Astrocyte (in vitro differentiated cells and primary cell): ENCODE results near the gene COX4I2. TPM values are rescaled to one million over a fixed set of nuclear protein-coding genes. Genes with fewer than 3 reads are reported as not detected.

Experiments used
- DNase-seq: peaks from one replicate; pipeline ENCODE4 v3.0.0-alpha.2; 2010; ENCODE audit warnings: low read depth
- FAIRE-seq: peaks from 2 replicates; lab custom pipeline; 2011; peaks lifted over from hg19 to GRCh38; lab: Jason Lieb, UNC
- H2AFZ ChIP-seq: 2 replicates; pipeline ENCODE4 v1.6.0; 2012; ENCODE audit warnings: low read depth, low read length, inconsistent platforms
- H3K27ac ChIP-seq: 2 replicates; pipeline ENCODE4 v1.5.1; 2011; ENCODE audit warnings: low read depth, low read length, inconsistent platforms
- H3K27me3 ChIP-seq: 2 replicates; pipeline ENCODE4 v1.6.0; 2011; ENCODE audit warnings: low read length, inconsistent platforms; ENCODE audit not compliant: insufficient read depth
- H3K36me3 ChIP-seq: 2 replicates; pipeline ENCODE4 v1.5.1; 2011; ENCODE audit warnings: low read length, inconsistent platforms; ENCODE audit not compliant: insufficient read depth
- H3K4me1 ChIP-seq: 2 replicates; pipeline ENCODE4 v1.5.1; 2011; ENCODE audit warnings: low read length, inconsistent platforms; ENCODE audit not compliant: insufficient read depth
- H3K4me2 ChIP-seq: 2 replicates; pipeline ENCODE4 v1.6.0; 2012; ENCODE audit warnings: low read length, inconsistent platforms
- H3K4me3 ChIP-seq: 2 replicates; pipeline ENCODE4 v1.5.1; 2011; ENCODE audit warnings: low read depth, mild to moderate bottlenecking, low read length, inconsistent platforms; ENCODE audit not compliant: insufficient read depth
- H3K79me2 ChIP-seq: 2 replicates; pipeline ENCODE4 v1.6.0; 2012; ENCODE audit warnings: mild to moderate bottlenecking, low read length, inconsistent platforms; ENCODE audit not compliant: insufficient read depth
- H3K9ac ChIP-seq: 2 replicates; pipeline ENCODE4 v1.6.0; 2012; ENCODE audit warnings: mild to moderate bottlenecking, low read length, inconsistent platforms
- H3K9me3 ChIP-seq: 2 replicates; pipeline ENCODE4 v1.5.1; 2012; ENCODE audit warnings: low read depth, mild to moderate bottlenecking, low read length, inconsistent platforms; ENCODE audit not compliant: insufficient read depth
- H4K20me1 ChIP-seq: 2 replicates; pipeline ENCODE4 v1.6.0; 2012; ENCODE audit warnings: low read length, inconsistent platforms; ENCODE audit not compliant: insufficient read depth
- H3K27ac Mint-ChIP-seq: one replicate; pipeline ENCODE4 v1.8.0; 2021; ENCODE audit warnings: mild to moderate bottlenecking, mixed read lengths; ENCODE audit not compliant: unreplicated experiment
- H3K27me3 Mint-ChIP-seq: one replicate; pipeline ENCODE4 v1.8.0; 2021; ENCODE audit warnings: low read depth, mixed read lengths; ENCODE audit not compliant: unreplicated experiment
- H3K36me3 Mint-ChIP-seq: one replicate; pipeline ENCODE4 v1.8.0; 2021; ENCODE audit warnings: low read depth, mixed read lengths; ENCODE audit not compliant: unreplicated experiment
- H3K4me1 Mint-ChIP-seq: one replicate; pipeline ENCODE4 v1.8.0; 2021; ENCODE audit warnings: low read depth, mixed read lengths; ENCODE audit not compliant: unreplicated experiment
- H3K4me3 Mint-ChIP-seq: one replicate; pipeline ENCODE4 v1.8.0; 2021; ENCODE audit warnings: mild to moderate bottlenecking, moderate library complexity, mixed read lengths; ENCODE audit not compliant: unreplicated experiment
- H3K9me3 Mint-ChIP-seq: one replicate; pipeline ENCODE4 v1.8.0; 2021; ENCODE audit warnings: mild to moderate bottlenecking, mixed read lengths; ENCODE audit not compliant: unreplicated experiment
- CTCF ChIP-seq: IDR thresholded peaks from 2 replicates; pipeline ENCODE4 v1.5.1; 2011; ENCODE audit warnings: low read depth, mild to moderate bottlenecking, inconsistent platforms, low read length, moderate library complexity; ENCODE audit not compliant: insufficient read depth
- EZH2 ChIP-seq: IDR thresholded peaks from 2 replicates; pipeline ENCODE4 v1.6.1; 2012; ENCODE audit warnings: mild to moderate bottlenecking, low read length, inconsistent platforms; ENCODE audit not compliant: insufficient read depth
- total RNA-seq: library from RNA; stranded (reverse); gene quantifications from 2 replicates; pipeline ENCODE4 v1.2.1, GENCODE V29; 2021

COX4I2 gene
- total RNA-seq, 1 donor from 2014 or later = not detected

GRCh38 chr20:31684153-31685015, 46.7 kb downstream of the COX4I2 start:
- Mint-ChIP-seq H3K36me3 (peaks cover 34% of the 10 kb centered on the region), H3K27ac (no peak overlapping the region), H3K4me1 (peaks cover 22% of the 10 kb centered on the region), H3K9me3 (no peaks in the 10 kb centered on the region), H3K27me3 (no peaks in the 10 kb centered on the region), H3K4me3 (no peak overlapping the region)
- DNase-seq (no peak), FAIRE-seq (no peak)
- no peaks in the 10 kb centered on the region for H3K9me3 ChIP-seq
- TF ChIP-seq CTCF (no peak), EZH2 (no peak)
- peaks cover 17% of the 10 kb centered on the region for H3K36me3 ChIP-seq
- no peak overlapping the region for H3K4me3 ChIP-seq
- no peak overlapping the region for H3K27ac ChIP-seq
- H3K9ac ChIP-seq = no peak overlapping the region
- H4K20me1 ChIP-seq = peaks cover 49% of the 10 kb centered on the region
- H2AFZ ChIP-seq = no peak overlapping the region
- H3K4me1 ChIP-seq = peaks cover under 1% of the 10 kb centered on the region
- no peaks in the 10 kb centered on the region for H3K27me3 ChIP-seq
- no peak overlapping the region for H3K4me2 ChIP-seq
- H3K79me2 ChIP-seq = peaks cover 88% of the 10 kb centered on the region

- Histone ChIP-seq H3K9me3 (no peaks in the 10 kb centered on the region), H3K4me3 (no peak overlapping the region), H3K27ac (no peak overlapping the region), H3K36me3 (peaks cover 12% of the 10 kb centered on the region), H3K27me3 (no peaks in the 10 kb centered on the region), H2AFZ (no peak overlapping the region), H3K9ac (no peak overlapping the region), H4K20me1 (peaks cover 48% of the 10 kb centered on the region), H3K79me2 (peaks cover 86% of the 10 kb centered on the region), H3K4me2 (no peak overlapping the region), H3K4me1 (no peaks in the 10 kb centered on the region)
- DNase-seq (no peak), FAIRE-seq (no peak)
- TF ChIP-seq EZH2 = no peak
- TF ChIP-seq CTCF = no peak
- Mint-ChIP-seq H3K27ac (no peak overlapping the region), H3K4me1 (peaks cover 17% of the 10 kb centered on the region), H3K36me3 (peaks cover 33% of the 10 kb centered on the region), H3K27me3 (no peaks in the 10 kb centered on the region), H3K4me3 (no peak overlapping the region), H3K9me3 (no peaks in the 10 kb centered on the region)
These were observed 48.3 kb downstream of the COX4I2 start for GRCh38 chr20:31685853-31686643.
